Common myeloid progenitor, CD34-positive (primary cell): Measurements from ENCODE around the gene DSEL.

ENCODE experiments used
- CTCF ChIA-PET: fragments of 350-600 bp; sonication (Branson Sonifier 250); formaldehyde crosslinking; loops from one replicate; lab custom pipeline; 2021; ENCODE audit warnings: antibody characterized with exemption; lab: Charles Lee
- POLR2A ChIA-PET: fragments of 350-600 bp; sonication (Branson Sonifier 250); formaldehyde crosslinking; loops from one replicate; lab custom pipeline; 2021; ENCODE audit warnings: antibody characterized with exemption; lab: Charles Lee
- DNase-seq, 3 donors: peaks; one replicate each; pipeline versions ENCODE4 v3.0.0 to v3.0.0-alpha.2; 2013
- H3K27ac ChIP-seq, 2 experiments: 1 replicate in 1 of 2; 2 replicates in 1 of 2; pipeline ENCODE4 v1.7.0; 2013; ENCODE audit warnings: inconsistent platforms in 2 of 2, low read length in 2 of 2, mild to moderate bottlenecking in 2 of 2, low read depth in 1 of 2, moderate library complexity in 1 of 2; ENCODE audit not compliant: severe bottlenecking in 2 of 2, insufficient read depth in 1 of 2, poor library complexity in 1 of 2
- H3K27me3 ChIP-seq, 5 experiments: replicated peaks in 2 of 5; 1 replicate in 3 of 5; 2 replicates in 2 of 5; pipeline versions ENCODE4 v1.6.1 to v1.7.0; 2013; ENCODE audit warnings: low read length in 4 of 5, mild to moderate bottlenecking in 2 of 5, moderate library complexity in 2 of 5, inconsistent platforms in 1 of 5; ENCODE audit not compliant: insufficient read depth in 5 of 5, control insufficient read depth in 4 of 5
- H3K36me3 ChIP-seq, 4 experiments: 1 replicate in 2 of 4; 2 replicates in 2 of 4; pipeline versions ENCODE4 v1.6.1 to v1.7.0; 2013; ENCODE audit warnings: low read length in 3 of 4, control low read depth in 1 of 4, mild to moderate bottlenecking in 1 of 4; ENCODE audit not compliant: control insufficient read depth in 4 of 4, insufficient read depth in 4 of 4
- H3K4me1 ChIP-seq, 4 experiments: 1 replicate in 3 of 4; 2 replicates in 1 of 4; pipeline versions ENCODE4 v1.6.1 to v1.7.1; 2013; ENCODE audit warnings: low read length in 3 of 4, mild to moderate bottlenecking in 3 of 4, control low read depth in 1 of 4, inconsistent platforms in 1 of 4, moderate library complexity in 1 of 4; ENCODE audit not compliant: control insufficient read depth in 4 of 4, insufficient read depth in 4 of 4; ENCODE audit errors: control extremely low read depth in 1 of 4
- H3K4me3 ChIP-seq, 7 experiments: 1 replicate in 4 of 7; 2 replicates in 3 of 7; pipeline versions ENCODE4 v1.5.1 to v1.7.0; 2013; ENCODE audit warnings: mild to moderate bottlenecking in 7 of 7, low read length in 6 of 7, moderate library complexity in 6 of 7, inconsistent platforms in 2 of 7, low read depth in 2 of 7, control low read depth in 1 of 7; ENCODE audit not compliant: insufficient read depth in 4 of 7, control insufficient read depth in 1 of 7; ENCODE audit errors: extremely low read depth in 1 of 7
- H3K9me3 ChIP-seq, 5 experiments: 1 replicate in 4 of 5; 2 replicates in 1 of 5; pipeline versions ENCODE4 v1.6.1 to v1.7.1; 2013; ENCODE audit warnings: low read length in 4 of 5, mild to moderate bottlenecking in 2 of 5, inconsistent platforms in 1 of 5, low read depth in 1 of 5, moderate library complexity in 1 of 5; ENCODE audit not compliant: control insufficient read depth in 4 of 5, insufficient read depth in 2 of 5; ENCODE audit errors: control extremely low read depth in 1 of 5
- WGBS: methylation state at CpG from one replicate; pipeline ENCODE4 v1.1.5; 2013; ENCODE audit not compliant: insufficient coverage; 5-methylcytosine and 5-hydroxymethylcytosine counted together

Gene DSEL

GRCh38 chr18:67504739-67505138 lies 11.8 kb downstream of the DSEL start:
- no CpG with 5 or more reads among the region's 1 CpG for WGBS
- DNase-seq: no peak
- H3K4me1 ChIP-seq: no peaks in the 10 kb centered on the region
- no peak overlapping the region for H3K27ac ChIP-seq
- H3K9me3 ChIP-seq: no peaks in the 10 kb centered on the region
- no peak overlapping the region for H3K4me3 ChIP-seq
- H3K27me3 ChIP-seq: peaks cover 0 to 2% (median 0%) of the 10 kb centered on the region in 5 experiments
- no peaks in the 10 kb centered on the region for H3K36me3 ChIP-seq
- ChIA-PET CTCF (no interaction called here), POLR2A (no interaction called here)

- POLR2A ChIA-PET: no interaction called here
- Histone ChIP-seq H3K4me3 (no peak overlapping the region), H3K4me1 (no peaks in the 10 kb centered on the region), H3K27ac (no peak overlapping the region), H3K9me3 (peaks cover 0 to 4% (median 0%) of the 10 kb centered on the region in 5 experiments), H3K27me3 (peaks cover 0 to 2% (median 0%) of the 10 kb centered on the region in 5 experiments), H3K36me3 (no peaks in the 10 kb centered on the region)
- no peak for DNase-seq
- CTCF ChIA-PET: no interaction called here
- WGBS: 81% methylated on average over 3 of the region's 3 CpGs
These were observed 15.9 kb downstream of the DSEL start for GRCh38 chr18:67500522-67501205.

DNA sequence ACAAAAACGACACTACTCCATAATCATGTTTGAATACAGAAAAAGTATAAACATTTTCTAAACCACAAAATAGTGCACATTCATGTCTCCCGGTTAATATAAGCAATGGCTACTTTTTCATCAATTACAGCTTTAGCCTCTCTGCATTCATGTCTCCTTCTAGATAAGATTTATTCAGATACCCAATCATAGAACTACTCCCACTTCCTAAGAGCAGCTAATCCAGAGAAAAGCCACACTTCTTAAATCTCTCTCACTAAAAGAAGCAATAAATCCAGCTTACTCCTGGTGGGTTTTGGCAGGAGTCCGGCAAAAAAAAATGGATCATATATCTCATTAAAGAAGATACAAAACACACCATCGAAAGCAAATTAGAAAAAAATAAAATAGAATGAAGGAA lies 20.1 kb downstream of the DSEL start:
- Histone ChIP-seq H3K36me3 (no peaks in the 10 kb centered on the region), H3K4me3 (no peak overlapping the region), H3K9me3 (peaks cover 0 to 4% (median 0%) of the 10 kb centered on the region in 5 experiments), H3K27ac (no peak overlapping the region), H3K4me1 (no peaks in the 10 kb centered on the region), H3K27me3 (no peaks in the 10 kb centered on the region)
- DNase-seq: no peak
- CTCF ChIA-PET: no interaction called here
- POLR2A ChIA-PET: no interaction called here
- 100% methylated on average over 1 of the region's 4 CpGs for WGBS

DNA sequence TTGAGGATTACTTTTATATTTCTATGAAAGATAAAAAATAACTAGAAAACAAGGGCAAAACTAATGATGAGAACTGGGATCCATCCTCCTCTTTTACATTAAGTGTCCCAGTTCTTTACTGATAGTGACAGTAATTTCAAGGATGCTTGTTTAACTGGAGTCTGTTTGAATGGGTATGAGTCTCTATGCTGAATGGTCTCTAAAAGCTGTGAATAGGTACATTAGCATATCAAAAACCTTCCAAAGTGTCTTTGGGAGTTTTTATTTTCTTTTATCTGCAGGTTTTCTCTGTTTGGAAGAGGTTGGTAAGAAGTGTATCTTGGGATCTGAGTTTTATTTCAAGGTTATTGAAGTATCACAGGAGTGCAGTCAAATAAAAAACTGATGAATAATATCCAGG lies 30.0 kb downstream of the DSEL start:
- POLR2A ChIA-PET: no interaction called here
- CTCF ChIA-PET: no interaction called here
- H3K27me3 ChIP-seq: no peaks in the 10 kb centered on the region
- DNase-seq: no peak
- H3K4me1 ChIP-seq: peaks cover 0 to 5% (median 1%) of the 10 kb centered on the region in 4 experiments
- no peaks in the 10 kb centered on the region for H3K9me3 ChIP-seq
- no peaks in the 10 kb centered on the region for H3K36me3 ChIP-seq
- no peak overlapping the region for H3K4me3 ChIP-seq
- no peak overlapping the region for H3K27ac ChIP-seq

GRCh38 chr18:67485655-67486054 lies 30.9 kb downstream of the DSEL start:
- no peaks in the 10 kb centered on the region for H3K36me3 ChIP-seq
- POLR2A ChIA-PET: no interaction called here
- CTCF ChIA-PET: no interaction called here
- no peaks in the 10 kb centered on the region for H3K27me3 ChIP-seq
- WGBS: no CpG with 5 or more reads among the region's 3 CpGs
- DNase-seq: no peak
- H3K4me1 ChIP-seq: peaks cover 0 to 5% (median 1%) of the 10 kb centered on the region in 4 experiments
- no peak overlapping the region for H3K4me3 ChIP-seq
- H3K27ac ChIP-seq: no peak overlapping the region
- H3K9me3 ChIP-seq: no peaks in the 10 kb centered on the region

DNA sequence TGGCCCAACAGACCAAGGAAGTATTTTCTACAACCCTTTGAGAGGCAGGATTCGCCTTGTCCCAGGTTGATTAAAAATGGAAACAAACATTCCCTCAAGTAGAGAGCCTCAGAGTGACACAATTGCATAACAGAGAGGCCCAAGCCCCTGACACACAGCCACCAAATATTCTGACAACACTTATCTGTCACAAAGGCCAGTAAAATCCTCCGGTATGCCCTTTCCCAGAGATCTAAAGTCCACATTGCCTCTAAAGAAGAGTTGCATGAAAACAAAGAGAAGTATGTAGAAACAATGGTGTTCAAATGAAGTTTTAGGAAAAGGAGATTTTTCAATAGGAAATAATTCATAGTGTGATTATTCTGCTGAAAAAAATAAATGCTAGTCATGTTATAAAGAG lies 32.1 kb downstream of the DSEL start:
- no peak for DNase-seq
- Histone ChIP-seq H3K4me3 (no peak overlapping the region), H3K4me1 (peaks cover 0 to 5% (median 1%) of the 10 kb centered on the region in 4 experiments), H3K27ac (no peak overlapping the region), H3K9me3 (no peaks in the 10 kb centered on the region), H3K27me3 (no peaks in the 10 kb centered on the region), H3K36me3 (no peaks in the 10 kb centered on the region)
- 100% methylated on average over 2 of the region's 2 CpGs for WGBS
- CTCF ChIA-PET: no interaction called here
- POLR2A ChIA-PET: no interaction called here

- no peak overlapping the region for H3K27ac ChIP-seq
- POLR2A ChIA-PET: no interaction called here
- H3K4me3 ChIP-seq: no peak overlapping the region
- WGBS: 93% methylated on average over 6 of the region's 6 CpGs
- CTCF ChIA-PET: no interaction called here
- no peaks in the 10 kb centered on the region for H3K9me3 ChIP-seq
- no peaks in the 10 kb centered on the region for H3K27me3 ChIP-seq
- DNase-seq: no peak
- peaks cover 0 to 5% (median 1%) of the 10 kb centered on the region in 4 experiments for H3K4me1 ChIP-seq
- H3K36me3 ChIP-seq: no peaks in the 10 kb centered on the region
These were observed 32.6 kb downstream of the DSEL start for GRCh38 chr18:67483952-67484351.
